Measurements from ENCODE around the gene APLNR.
"Not testable (repeated sequence)": the region's sequence is repeated elsewhere in the genome, so short reads cannot be mapped to it uniquely, and the experiment has no call there.

Gene APLNR

GRCh38 chr11:57237204-57237681 is at the start of gene APLNR:
Gene APLNR, minus strand, starts transcription at chr11:57237250. Its CDS starts 246 bp downstream, at chr11:57237004.
- DNase-seq (ENCODE audit: low read depth) = no peak

DNA sequence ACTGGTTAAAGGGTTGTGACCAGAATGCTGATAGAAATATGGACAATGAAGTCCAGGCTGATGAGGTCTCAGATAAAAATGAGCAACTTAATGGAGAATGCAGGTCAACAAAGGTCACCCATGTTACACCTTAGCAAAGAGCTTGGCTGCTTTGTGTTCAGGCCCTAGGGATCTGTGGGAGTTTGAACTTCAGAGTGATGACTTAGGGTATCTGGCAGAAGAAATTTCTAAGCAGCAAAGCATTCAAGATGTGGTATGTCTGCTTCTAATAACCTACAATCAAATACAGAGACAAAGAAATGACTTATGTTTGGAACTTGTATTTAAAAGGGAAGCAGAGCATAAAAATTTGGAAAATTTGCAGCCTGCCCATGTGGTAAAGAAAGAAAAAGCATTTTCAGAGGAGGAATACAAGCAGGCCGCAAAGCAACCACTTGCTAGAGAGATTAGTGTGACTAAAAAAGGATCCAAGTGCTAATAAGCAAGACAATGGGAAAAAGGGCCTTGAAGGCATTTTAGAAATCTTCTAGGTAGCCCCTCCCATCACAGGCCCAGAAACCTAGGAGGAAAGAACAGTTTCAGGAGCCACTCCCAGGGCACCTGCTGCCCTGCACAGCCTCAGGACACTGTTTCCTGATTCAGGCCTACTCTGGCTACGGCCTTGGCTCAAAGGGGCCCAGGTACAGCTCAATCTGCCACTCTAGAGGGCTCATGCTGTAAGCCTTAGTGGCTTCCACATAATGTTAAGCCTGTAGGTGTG is 46.4 kb upstream of the APLNR start:
- DNase-seq (ENCODE audit: low read depth) = no peak

DNA sequence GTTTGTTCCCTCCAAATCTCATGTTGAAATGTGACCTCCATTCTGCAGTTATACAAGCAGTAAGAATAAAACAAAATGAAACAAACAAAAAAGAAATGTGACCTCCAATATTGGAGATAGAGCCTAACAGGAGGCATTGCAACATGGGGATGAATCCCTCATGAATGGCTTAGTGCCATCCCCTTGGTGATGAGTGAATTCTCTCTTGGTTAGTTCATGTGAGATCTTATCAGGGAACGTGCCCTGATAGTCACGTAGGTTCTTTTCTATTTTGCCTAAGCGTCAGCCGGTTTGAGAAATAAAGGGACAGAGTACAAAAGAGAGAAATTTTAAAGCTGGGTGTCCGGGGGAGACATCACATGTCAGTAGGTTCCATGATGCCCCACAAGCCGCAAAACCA is 44.5 kb upstream of the APLNR start:
- not testable (repeated sequence) for DNase-seq (ENCODE audit: low read depth)

DNA sequence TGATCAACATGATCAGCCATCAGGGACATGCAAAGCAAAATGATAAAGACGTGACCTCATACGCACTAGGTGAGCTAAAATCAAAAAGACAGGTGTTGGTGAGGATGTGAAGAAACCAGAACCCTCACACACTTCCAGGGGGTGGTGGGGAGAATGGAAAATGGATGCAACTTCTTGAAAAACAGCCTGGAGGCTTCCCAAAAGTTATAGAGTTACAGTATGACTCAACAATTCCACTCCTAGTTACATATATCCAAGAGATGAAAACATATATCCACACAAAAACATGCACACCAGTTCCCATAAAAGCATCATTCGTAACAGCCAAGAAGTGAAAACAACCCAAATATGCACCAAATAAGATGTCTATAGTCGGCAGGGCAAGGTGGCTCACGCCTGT is 42.1 kb upstream of the APLNR start:
- no peak for DNase-seq (ENCODE audit: low read depth)

DNA sequence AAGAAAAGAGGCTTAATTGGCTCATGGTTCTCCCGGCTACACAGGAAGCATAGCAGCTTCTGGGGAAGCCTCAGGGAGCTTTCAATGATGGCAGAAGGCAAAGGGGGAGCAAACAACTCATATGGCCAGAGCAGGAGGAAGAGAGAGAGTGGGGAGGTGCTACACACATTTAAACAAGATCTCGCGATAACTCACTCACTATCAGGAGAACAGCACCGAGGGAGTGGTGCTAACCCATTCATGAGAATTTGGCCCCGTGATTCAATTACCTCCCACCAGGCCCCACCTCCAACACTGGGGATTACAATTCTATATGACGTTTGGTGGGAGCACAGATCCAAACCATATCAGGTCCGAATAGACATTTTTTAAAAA is 41.7 kb upstream of the APLNR start:
- no peak for DNase-seq (ENCODE audit: low read depth)

- peak; percentile 54 for DNase-seq (ENCODE audit: low read depth)
Observed at GRCh38 chr11:57277845-57278720, 41.0 kb upstream of the APLNR start.

DNA sequence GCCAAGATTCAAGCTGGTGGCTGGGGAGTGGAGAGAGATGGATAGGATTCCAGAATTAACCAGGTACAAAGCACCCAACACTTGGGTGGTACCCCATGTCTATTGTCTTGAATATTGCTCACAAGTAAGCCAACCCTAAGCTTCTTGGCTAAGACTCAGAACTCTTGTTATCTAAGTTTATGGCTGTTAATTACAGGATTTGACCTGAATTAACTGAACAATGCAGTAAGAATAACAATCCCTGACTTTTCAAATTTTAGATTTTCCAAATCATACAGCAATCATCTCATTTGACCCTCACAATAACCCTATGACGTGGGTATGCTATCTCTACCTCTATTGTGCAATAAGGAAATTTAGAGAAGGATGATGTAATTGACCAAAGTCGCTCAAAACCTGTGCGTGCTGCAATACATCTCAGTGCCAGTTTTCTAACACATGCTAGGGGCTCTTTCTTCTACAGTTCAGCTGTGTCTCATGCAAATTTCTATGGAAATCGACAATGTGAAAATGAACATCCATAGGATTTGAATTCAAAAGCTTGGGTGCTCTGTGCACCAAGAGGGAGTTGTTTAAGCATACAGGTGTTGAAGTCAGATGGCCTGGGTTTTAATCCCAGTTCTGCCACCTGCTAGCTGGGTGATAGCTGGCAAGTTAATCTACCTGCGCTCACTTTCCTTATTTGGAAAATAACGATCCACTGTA is 40.1 kb upstream of the APLNR start:
- no peak for DNase-seq (ENCODE audit: low read depth)

GRCh38 chr11:57276169-57276970 is 39.3 kb upstream of the APLNR start:
- no peak for DNase-seq (ENCODE audit: low read depth)

GRCh38 chr11:57275582-57275981 is 38.5 kb upstream of the APLNR start:
- DNase-seq (ENCODE audit: low read depth) = no peak

DNA sequence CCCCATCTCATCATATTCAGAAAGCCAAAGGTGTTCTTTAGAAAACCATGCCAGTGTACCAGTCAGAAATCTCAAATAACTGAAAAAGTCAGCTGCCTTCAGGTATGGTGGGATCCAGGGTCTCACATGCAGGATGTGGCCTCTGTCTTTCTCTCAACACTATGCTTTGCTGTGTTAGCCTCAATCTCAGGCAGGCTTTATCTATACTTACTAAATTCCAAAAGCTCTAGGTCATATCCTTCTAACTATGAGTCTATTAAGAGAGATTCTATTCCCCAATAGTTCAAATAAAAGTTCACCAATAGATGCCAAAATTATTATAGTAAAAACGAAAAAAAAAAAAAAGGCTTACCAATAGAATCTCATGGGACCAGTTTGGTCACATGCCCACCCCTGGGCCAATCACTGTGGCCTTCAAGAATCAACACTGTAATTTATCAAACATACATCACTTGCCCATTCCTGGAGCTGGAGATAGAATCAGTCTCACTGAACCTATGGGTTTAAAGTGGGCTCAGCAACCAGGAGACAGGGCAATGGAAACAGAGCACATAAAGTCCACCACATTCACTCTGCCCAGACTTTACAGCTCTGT is 38.0 kb upstream of the APLNR start:
- DNase-seq (ENCODE audit: low read depth) = no peak

- no peak for DNase-seq (ENCODE audit: low read depth)
Observed at GRCh38 chr11:57273448-57274058, 36.5 kb upstream of the APLNR start.

GRCh38 chr11:57269571-57270021 is 32.5 kb upstream of the APLNR start:
- DNase-seq (ENCODE audit: low read depth) = no peak

DNA sequence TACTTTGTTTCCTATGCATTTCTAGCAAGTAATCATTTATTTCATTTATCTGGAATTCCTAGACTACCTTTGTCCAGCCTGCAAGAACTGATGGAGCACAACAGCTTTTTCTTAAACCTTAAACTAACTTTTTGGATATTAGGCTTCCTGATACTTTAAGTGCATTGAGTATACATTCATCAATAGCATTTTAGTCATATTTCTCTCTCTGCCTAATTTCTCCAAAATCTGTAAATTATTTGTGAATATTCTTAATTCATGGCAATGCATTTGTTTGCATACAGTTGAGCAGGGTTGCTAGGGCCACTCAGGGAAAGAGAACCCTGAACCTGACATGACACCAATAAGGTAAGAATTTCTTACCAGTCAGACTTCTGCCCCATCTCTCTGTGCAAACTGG is 29.1 kb upstream of the APLNR start:
- no peak for DNase-seq (ENCODE audit: low read depth)

- no peak for DNase-seq (ENCODE audit: low read depth)
Observed at GRCh38 chr11:57263351-57263750, 26.3 kb upstream of the APLNR start.

DNA sequence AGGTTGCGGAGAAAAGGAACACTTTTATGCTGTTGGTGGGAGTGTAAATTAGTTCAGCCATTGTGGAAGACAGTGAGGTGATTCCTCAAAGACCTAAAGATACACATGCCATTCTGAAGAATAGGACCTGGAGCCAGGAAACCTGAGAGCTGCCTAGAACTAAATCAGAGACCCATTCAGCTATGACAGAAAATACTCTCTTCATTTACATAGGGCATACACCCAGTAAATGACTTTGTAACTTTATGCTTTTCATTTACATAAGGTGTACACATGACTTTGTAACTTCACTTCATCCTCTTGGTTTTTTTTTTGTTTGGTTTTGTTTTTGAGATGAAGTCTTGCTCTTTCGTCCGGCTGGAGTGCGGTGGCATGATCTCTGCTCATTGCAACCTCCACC is 25.1 kb upstream of the APLNR start:
- DNase-seq (ENCODE audit: low read depth) = no peak

DNA sequence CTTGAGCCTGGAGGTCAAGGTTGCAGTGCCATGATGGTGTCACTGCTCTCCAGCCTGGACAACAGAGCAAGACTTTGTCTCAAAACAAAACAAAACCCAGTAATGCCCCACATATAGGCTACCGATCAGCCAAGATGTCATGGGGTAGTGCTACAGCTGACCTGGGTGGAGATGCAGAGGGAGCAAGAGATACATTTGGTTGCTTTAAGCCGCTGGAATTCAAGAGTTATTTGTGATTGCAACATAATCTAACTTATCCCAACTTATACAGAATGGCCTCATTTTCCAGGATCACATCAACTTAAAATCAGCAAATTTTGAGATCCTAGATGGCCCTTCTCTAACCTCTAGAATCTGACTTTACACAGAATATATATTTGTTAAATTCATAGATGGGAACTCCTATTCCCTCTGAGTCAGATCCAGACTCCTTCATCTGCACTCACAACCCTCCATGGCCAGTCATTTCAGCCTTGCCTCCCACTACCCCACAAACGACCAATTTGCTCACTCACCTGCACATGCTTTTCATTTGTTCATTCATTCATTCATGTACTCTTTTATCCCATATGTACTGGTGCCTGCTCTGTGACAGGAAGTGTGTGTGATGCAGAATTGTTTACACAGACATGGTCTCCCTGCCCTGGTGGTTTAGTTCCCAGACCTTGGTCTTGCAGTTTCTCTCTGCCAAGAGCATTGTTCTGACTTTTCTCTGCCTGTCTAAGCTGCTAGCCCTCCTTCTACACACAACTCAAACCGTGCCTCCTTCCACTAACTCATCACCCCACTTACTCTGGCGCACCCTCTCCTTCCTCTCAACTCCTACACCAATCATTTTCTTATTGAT is 24.1 kb upstream of the APLNR start:
- DNase-seq (ENCODE audit: low read depth) = no peak

GRCh38 chr11:57256119-57256518 is 19.1 kb upstream of the APLNR start:
- no peak for DNase-seq (ENCODE audit: low read depth)

DNA sequence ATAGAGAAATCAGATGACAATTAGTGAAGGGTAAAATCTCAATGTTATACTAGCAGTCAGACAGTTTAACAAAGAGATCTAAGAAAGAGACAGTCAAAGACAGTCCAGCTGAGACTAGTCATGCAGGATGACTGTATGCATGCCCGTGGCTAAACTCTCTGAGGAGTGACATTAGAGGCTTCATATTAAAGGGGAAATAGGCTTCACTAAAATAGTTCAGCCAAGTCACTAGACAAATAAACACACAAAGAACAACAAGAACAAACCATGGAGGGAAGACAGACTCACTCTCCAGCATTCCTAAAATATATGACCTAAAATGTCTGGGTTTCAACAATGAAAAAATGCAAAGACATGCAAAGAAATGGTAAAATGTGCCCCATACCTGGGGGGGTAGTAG is 18.6 kb upstream of the APLNR start:
- peak; percentile 45 for DNase-seq (ENCODE audit: low read depth)

GRCh38 chr11:57254631-57255030 is 17.6 kb upstream of the APLNR start:
- no peak for DNase-seq (ENCODE audit: low read depth)

All from GM04503 (cell line).